GM21381 (cell line): ENCODE data around the gene KRT12.

Experiments
- ATAC-seq: cut with Tn5 transposase; IDR thresholded peaks from one replicate; pipeline ENCODE4 v1.9.1; 2021; ENCODE audit warnings: mild to moderate bottlenecking, moderate library complexity; ENCODE audit not compliant: unreplicated experiment

The KRT12 gene

DNA sequence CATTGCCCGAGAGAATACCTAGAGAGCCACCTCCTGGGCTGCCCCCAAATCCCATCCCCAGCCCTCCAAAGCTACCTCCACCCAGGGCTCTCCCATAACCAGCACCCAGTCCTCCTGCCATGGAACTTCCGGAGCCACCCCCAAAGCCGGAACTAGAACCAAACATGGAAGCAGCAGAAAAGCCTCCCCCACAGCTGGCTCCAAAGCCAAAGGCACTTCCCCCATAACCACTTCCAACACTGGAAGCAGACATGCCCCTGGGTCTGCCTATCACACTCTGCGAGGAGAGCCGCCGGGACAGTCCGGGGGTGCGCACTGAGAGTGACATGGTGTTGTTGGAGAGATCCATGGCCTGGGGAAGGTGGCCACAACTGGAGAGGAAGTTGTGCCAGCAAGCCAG is at the start of gene KRT12:
TSS of gene KRT12 (minus strand) at position 386 of the 400 bp plus-strand sequence. CDS start at position 349, 37 bp downstream.
- no peak for ATAC-seq

- ATAC-seq: no peak
These were observed 49.3 kb upstream of the KRT12 start for GRCh38 chr17:40916366-40916765.

GRCh38 chr17:40915721-40916256 is 48.8 kb upstream of the KRT12 start:
- ATAC-seq: no peak

GRCh38 chr17:40915199-40915661 is 48.2 kb upstream of the KRT12 start:
- no peak for ATAC-seq

DNA sequence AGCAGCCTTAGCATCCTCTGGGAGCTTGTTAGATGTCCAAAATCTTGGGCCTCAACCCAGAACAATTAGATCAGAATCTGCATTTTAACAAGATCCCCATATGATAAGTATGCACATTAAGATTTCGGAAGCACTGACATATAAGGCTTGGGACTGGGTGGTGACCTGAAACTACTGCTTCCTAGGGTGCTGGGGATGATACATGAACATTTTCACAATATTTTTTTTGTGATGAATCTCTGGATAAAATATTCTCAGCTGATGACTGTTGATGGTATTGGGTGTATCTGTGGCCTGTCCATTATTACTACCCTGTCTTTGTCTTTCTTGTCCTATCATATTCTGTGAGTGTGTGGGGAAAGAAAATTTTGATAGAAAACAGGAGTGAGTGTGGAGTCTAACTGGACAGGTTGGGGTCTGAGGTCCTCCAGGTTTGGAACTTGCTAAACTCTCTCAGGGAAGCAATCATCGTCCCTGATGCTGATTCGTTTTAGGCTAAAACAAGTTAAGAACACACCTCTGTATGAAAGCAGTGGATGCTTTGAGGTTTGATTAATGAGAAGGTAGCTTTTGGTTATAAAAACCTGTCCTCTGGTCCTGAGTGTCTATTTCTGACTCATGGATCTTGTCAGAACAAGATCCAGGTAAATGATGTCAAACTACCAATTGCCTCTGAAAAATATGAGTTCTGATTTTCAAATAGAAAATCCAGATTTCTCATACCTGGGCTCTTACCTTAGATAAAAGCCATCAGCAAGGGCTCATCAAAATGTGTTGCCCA is 47.2 kb upstream of the KRT12 start:
- no peak for ATAC-seq

- ATAC-seq: no peak
These were observed 45.6 kb upstream of the KRT12 start for GRCh38 chr17:40912486-40913210.

DNA sequence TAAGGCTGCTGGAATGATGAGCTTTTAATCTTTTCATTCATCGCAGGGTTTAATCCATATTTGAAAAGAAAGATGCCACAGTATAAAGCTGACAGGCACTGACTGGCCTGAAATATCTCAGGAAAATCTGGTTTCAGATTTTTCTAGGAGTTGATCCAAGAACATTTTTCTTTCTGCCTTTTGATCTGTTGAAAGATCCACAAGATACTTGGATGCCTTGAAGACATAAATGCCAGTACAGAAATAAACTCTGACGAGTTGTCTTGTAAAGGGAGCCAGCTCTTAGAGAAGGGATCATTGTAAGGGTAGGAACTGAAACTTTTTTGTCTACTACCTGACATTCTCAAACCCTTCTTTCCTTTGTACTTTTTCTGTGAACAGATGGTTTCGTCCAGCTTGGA is 43.4 kb upstream of the KRT12 start:
- ATAC-seq: no peak

GRCh38 chr17:40909755-40910154 is 42.7 kb upstream of the KRT12 start:
- ATAC-seq: no peak

- ATAC-seq: no peak
These were observed 42.3 kb upstream of the KRT12 start for GRCh38 chr17:40909351-40909750.

DNA sequence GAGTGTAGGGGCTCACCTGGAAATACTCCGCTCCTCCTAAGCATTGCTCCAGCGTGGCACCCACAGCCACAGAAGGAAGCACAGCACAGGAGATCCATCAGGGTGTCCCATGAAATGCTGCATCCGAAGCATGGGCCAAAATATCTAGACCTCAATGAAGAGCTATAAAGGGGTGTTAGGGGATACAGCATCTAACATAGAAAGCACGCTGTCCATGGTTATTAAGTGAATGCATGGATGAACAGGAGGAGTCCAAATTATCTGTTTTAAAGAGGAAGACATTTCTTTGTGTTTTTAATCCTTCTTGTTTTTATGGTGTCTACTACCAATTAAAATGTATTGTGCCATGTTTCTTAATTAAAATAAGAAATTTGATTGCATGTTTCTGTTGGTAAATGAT is 39.6 kb upstream of the KRT12 start:
- ATAC-seq: no peak

- ATAC-seq: no peak
These were observed 38.3 kb upstream of the KRT12 start for GRCh38 chr17:40905370-40905769.

DNA sequence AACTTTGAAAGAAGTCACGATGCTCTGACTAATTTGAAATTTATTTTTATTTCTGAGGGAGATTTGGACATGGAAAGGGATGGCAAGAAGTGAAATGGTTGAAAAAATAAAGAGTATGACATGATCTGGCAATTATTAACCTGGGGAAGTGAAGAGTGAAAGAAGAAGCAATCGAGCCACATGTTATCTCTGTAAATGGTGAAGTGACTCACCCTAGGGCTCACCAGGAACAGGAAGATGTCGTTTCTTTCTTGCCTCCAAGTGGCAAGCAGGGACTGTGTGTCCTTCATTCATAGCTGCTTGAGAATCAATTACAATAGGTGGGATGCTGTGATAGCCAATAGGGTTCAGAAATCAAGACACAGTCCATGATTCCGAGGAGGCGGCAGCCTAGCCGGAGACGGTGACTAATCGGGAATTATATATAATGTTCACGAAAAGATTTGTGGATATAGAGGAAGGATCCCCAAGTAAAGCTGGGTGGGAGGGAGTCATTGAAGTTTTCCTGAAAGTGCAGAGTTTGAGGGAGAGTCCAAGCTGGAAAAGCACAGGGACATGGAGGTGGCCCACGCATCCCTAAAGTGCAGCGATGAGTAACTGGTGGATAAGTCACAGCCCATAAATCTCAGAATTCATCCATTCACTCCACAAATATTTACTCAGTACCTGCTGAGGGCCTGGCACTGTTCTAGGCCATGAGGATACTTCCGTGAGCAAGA is 36.3 kb upstream of the KRT12 start:
- no peak for ATAC-seq

- ATAC-seq: no peak
These were observed 35.5 kb upstream of the KRT12 start for GRCh38 chr17:40902498-40902897.

DNA sequence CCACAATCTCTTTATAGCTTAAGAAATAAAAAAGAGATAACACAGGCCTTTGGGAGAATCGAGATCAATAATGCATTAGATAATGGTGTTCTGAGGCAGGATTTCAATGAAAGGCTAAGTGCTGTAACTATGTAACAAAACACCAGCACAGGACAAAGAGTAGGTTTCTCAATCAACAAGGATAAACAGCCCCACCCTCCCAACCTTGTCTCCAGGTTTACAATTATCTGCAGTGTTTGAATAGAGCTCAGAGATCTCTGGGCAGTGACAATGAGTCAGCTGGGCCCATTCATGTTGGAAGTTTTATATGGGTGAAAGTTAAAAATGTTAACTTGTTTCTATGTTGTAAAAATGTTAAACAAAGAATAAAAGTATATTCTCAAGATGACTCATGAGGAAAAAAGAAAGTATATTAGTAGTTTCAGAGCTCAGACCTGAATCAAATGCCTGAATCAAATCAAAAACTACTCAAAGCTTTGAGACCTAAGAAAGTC is 35.0 kb upstream of the KRT12 start:
- no peak for ATAC-seq

GRCh38 chr17:40900809-40901356 is 33.9 kb upstream of the KRT12 start:
- ATAC-seq: no peak

- no peak for ATAC-seq
These were observed 30.0 kb upstream of the KRT12 start for GRCh38 chr17:40896916-40897455.

GRCh38 chr17:40895106-40895730 is 28.2 kb upstream of the KRT12 start:
- no peak for ATAC-seq

DNA sequence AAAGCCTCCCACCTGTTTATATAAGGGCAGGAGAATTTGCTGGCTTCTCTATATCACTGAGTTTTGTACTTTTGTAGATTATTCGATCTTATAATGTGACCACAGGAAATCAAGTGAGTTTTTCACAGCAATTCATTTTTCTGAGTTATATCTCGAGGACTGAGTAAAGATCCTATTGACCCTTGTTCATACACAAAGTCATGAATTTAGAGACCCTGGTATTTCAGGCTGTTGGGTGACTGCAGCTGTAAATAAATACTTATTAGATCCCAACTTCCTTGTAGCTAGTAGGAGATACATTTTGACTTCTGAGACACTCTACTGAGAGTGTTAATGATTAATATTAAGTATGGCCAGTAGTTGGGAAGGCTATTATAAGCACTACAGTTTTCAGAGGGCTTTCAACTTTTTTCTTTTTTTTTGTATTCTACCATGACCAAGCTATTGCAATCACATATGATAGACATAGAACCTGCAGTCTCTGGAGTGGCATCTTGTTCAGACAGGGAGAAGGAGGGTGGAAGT is 21.2 kb upstream of the KRT12 start:
- no peak for ATAC-seq

DNA sequence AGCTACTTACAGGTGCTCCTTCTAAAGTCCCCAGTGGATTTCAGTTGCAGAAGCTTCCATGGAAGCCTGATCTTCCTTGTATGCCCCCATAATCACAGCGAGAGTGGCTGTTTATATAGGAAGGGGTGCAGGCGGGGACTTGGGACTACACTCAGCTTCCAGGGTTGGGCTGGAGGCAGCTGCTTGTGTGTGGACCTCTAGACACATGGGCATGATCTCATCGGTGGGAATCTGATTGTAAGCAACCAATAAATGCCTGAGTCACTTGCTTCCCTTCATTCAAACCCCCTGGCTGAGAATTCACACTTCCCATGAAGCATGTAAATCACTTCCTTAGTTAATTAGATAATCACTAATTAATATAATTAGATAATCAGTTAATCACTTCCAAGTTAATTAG is 19.1 kb upstream of the KRT12 start:
- no peak for ATAC-seq
